HG03097 (cell line): ENCODE data around the gene FGFR1OP2.
A peak's percentile ranks its signal among the peaks of the same experiment; 100 is the strongest.
"Not testable (repeated sequence)": the region's sequence is repeated elsewhere in the genome, so short reads cannot be mapped to it uniquely, and the experiment has no call there.

Experiments
- ATAC-seq: cut with Tn5 transposase; IDR thresholded peaks from one replicate; pipeline ENCODE4 v1.9.1; 2021; ENCODE audit not compliant: unreplicated experiment, low FRiP score

FGFR1OP2 gene

GRCh38 chr12:26940516-26941214 lies 2.4 kb downstream of the FGFR1OP2 start:
- ATAC-seq = no peak

- no peak for ATAC-seq
Observed at GRCh38 chr12:26941215-26941594, 2.9 kb downstream of the FGFR1OP2 start.

- no peak for ATAC-seq
Observed at GRCh38 chr12:26948309-26948708, 10.0 kb downstream of the FGFR1OP2 start.

- ATAC-seq = no peak
Observed at GRCh38 chr12:26953447-26953846, 15.2 kb downstream of the FGFR1OP2 start.

GRCh38 chr12:26954027-26954426 lies 15.8 kb downstream of the FGFR1OP2 start:
- ATAC-seq = no peak

GRCh38 chr12:26961391-26961790 lies 23.1 kb downstream of the FGFR1OP2 start:
- not testable (repeated sequence) for ATAC-seq

- ATAC-seq = no peak
Observed at GRCh38 chr12:26961803-26962202, 23.5 kb downstream of the FGFR1OP2 start.

GRCh38 chr12:26963413-26963812 lies 25.1 kb downstream of the FGFR1OP2 start:
- ATAC-seq = no peak

GRCh38 chr12:26966842-26967241 lies 28.6 kb downstream of the FGFR1OP2 start:
- no peak for ATAC-seq

GRCh38 chr12:26970136-26970535 lies 31.9 kb downstream of the FGFR1OP2 start:
- ATAC-seq = no peak

GRCh38 chr12:26971963-26972362 lies 33.7 kb downstream of the FGFR1OP2 start:
- peak; percentile 75 for ATAC-seq

- ATAC-seq = no peak
Observed at GRCh38 chr12:26976687-26977086, 38.4 kb downstream of the FGFR1OP2 start.

GRCh38 chr12:26978801-26979200 lies 40.5 kb downstream of the FGFR1OP2 start:
- ATAC-seq = no peak

GRCh38 chr12:26979733-26980132 lies 41.5 kb downstream of the FGFR1OP2 start:
- ATAC-seq = no peak

GRCh38 chr12:26982866-26983265 lies 44.6 kb downstream of the FGFR1OP2 start:
- ATAC-seq = no peak

- no peak for ATAC-seq
Observed at GRCh38 chr12:26987634-26988424, 49.6 kb downstream of the FGFR1OP2 start.

GRCh38 chr12:26988703-26989102 lies 50.4 kb downstream of the FGFR1OP2 start:
- no peak for ATAC-seq

GRCh38 chr12:26989873-26990272 lies 51.6 kb downstream of the FGFR1OP2 start:
- no peak for ATAC-seq

GRCh38 chr12:26991826-26992225 lies 53.6 kb downstream of the FGFR1OP2 start:
- no peak for ATAC-seq

- no peak for ATAC-seq
Observed at GRCh38 chr12:26994109-26994508, 55.8 kb downstream of the FGFR1OP2 start.

- no peak for ATAC-seq
Observed at GRCh38 chr12:26995706-26996105, 57.4 kb downstream of the FGFR1OP2 start.

GRCh38 chr12:26997003-26997402 lies 58.7 kb downstream of the FGFR1OP2 start:
- no peak for ATAC-seq
